Vagina (tissue), 2 donors: Measurements from ENCODE around the gene USP27X. TPM values are rescaled to one million over a fixed set of nuclear protein-coding genes. Genes with fewer than 3 reads are reported as not detected.

ENCODE experiments used
- DNase-seq, 2 donors: peaks; one replicate each; pipeline ENCODE4 v3.0.0-alpha.2; 2017; ENCODE audit errors: extremely low spot score in 2 of 2
- H3K27ac ChIP-seq: fragments of 200-600 bp; sonication (generic); one replicate; pipeline ENCODE4 v1.5.1; 2019
- H3K27me3 ChIP-seq: fragments of 200-600 bp; sonication (generic); one replicate; pipeline ENCODE4 v1.5.1; 2019
- H3K36me3 ChIP-seq, 2 donors: fragments of 200-600 bp; sonication (generic); one replicate each; pipeline ENCODE4 v1.5.1; 2017 to 2019
- H3K4me1 ChIP-seq: fragments of 200-600 bp; sonication (generic); one replicate; pipeline ENCODE4 v1.5.1; 2019
- H3K4me3 ChIP-seq, 2 donors: fragments of 200-600 bp; sonication (generic); 1 replicate in 1 of 2; 2 replicates in 1 of 2; pipeline ENCODE4 v1.5.1; 2016 to 2019
- H3K9me3 ChIP-seq: fragments of 200-600 bp; sonication (generic); one replicate; pipeline ENCODE4 v1.5.1; 2019
- CTCF ChIP-seq, 3 experiments: fragments of 450-650 bp in 2 of 3; fragments of 200-600 bp in 1 of 3; sonication (generic) in 1 of 3; IDR thresholded peaks; one replicate each; pipeline ENCODE4 v1.5.1; 2017 to 2019; ENCODE audit warnings: antibody characterized with exemption in 3 of 3, mild to moderate bottlenecking in 2 of 3, moderate library complexity in 2 of 3
- POLR2A ChIP-seq, 2 donors: fragments of 450-650 bp; IDR thresholded peaks; one replicate each; pipeline ENCODE4 v1.6.1; 2017; ENCODE audit warnings: antibody characterized with exemption in 2 of 2, mild to moderate bottlenecking in 2 of 2, moderate library complexity in 2 of 2
- POLR2AphosphoS5 ChIP-seq, 2 donors: sonication (generic); formaldehyde crosslinking; IDR thresholded peaks; one replicate each; pipeline ENCODE4 v1.9.0; 2017; ENCODE audit warnings: antibody characterized with exemption in 2 of 2, mild to moderate bottlenecking in 2 of 2, low read depth in 1 of 2; ENCODE audit not compliant: insufficient read depth in 1 of 2
- intact Hi-C: fragments of 100-400 bp; cut with DNase I; formaldehyde crosslinking; loops from one replicate; pipeline ENCODE4 v1.15.1; 2023
- total RNA-seq: library from RNA; depleted of rRNA; stranded (reverse); fragments of >200 nt; gene quantifications from one replicate; pipeline ENCODE4 v1.2.3, GENCODE V29; 2016

Gene USP27X
- total RNA-seq, 1 donor from 2014 or later, result 2.9 TPM

- Histone ChIP-seq H3K36me3 (no peaks in the 10 kb centered on the region), H3K27me3 (no peaks in the 10 kb centered on the region), H3K9me3 (no peaks in the 10 kb centered on the region), H3K4me3 (no peak overlapping the region), H3K4me1 (peaks cover 6% of the 10 kb centered on the region), H3K27ac (no peak overlapping the region)
- DNase-seq, result no peak
- TF ChIP-seq CTCF (IDR thresholded peaks at IDR 0.05) (peak; percentile 35 to 61 (median 57)), POLR2A (IDR thresholded peaks at IDR 0.05) (no peak)
- intact Hi-C loops, result loop anchor here (5.0 kb wide), 1 partner anchor 283 kb away; the partner anchor contains the start of genes AKAP4 and CCNB3
These were observed 40.3 kb downstream of the USP27X start for GRCh38 chrX:49919617-49920016.

GRCh38 chrX:49921109-49921508, 41.8 kb downstream of the USP27X start:
- Histone ChIP-seq H3K4me1 (peaks cover 6% of the 10 kb centered on the region), H3K4me3 (no peak overlapping the region), H3K36me3 (no peaks in the 10 kb centered on the region), H3K9me3 (no peaks in the 10 kb centered on the region), H3K27me3 (no peaks in the 10 kb centered on the region), H3K27ac (no peak overlapping the region)
- TF ChIP-seq POLR2A (IDR thresholded peaks at IDR 0.05), result no peak
- TF ChIP-seq CTCF (IDR thresholded peaks at IDR 0.05), result no peak
- TF ChIP-seq POLR2AphosphoS5 (IDR thresholded peaks at IDR 0.05; ENCODE audit: insufficient read depth in 1 of 2, low read depth in 1 of 2), result no peak
- DNase-seq, result no peak
- intact Hi-C loops, result no loop called here

- no peaks in the 10 kb centered on the region for H3K27me3 ChIP-seq
- H3K4me3 ChIP-seq, result peak within 1 kb of the TSS; percentile 51 to 62
- H3K4me1 ChIP-seq, result peaks cover 6% of the 10 kb centered on the region
- no peaks in the 10 kb centered on the region for H3K9me3 ChIP-seq
- H3K27ac ChIP-seq, result peak within 1 kb of the TSS; percentile 79
- intact Hi-C loops, result no loop called here
- H3K36me3 ChIP-seq, result no peaks in the 10 kb centered on the region
- TF ChIP-seq POLR2AphosphoS5 (IDR thresholded peaks at IDR 0.05; ENCODE audit: insufficient read depth in 1 of 2, low read depth in 1 of 2) (peak; percentile 76 to 84), POLR2A (IDR thresholded peaks at IDR 0.05) (peak in 1 of 2 donors; percentile 30), CTCF (IDR thresholded peaks at IDR 0.05) (no peak)
- DNase-seq, result peak; percentile 95 to 97
These were observed 43.3 kb downstream of the USP27X start, which contains the start of gene CLCN5 for GRCh38 chrX:49922291-49923241. CLCN5 (plus strand) TSS chrX:49922596; CDS start chrX:49925299, 2,703 bp downstream.

GRCh38 chrX:49925176-49925575, 45.9 kb downstream of the USP27X start:
- H3K4me1 ChIP-seq, result peaks cover 6% of the 10 kb centered on the region
- TF ChIP-seq POLR2AphosphoS5 (IDR thresholded peaks at IDR 0.05; ENCODE audit: insufficient read depth in 1 of 2, low read depth in 1 of 2) (no peak), CTCF (IDR thresholded peaks at IDR 0.05) (no peak), POLR2A (IDR thresholded peaks at IDR 0.05) (no peak)
- no peaks in the 10 kb centered on the region for H3K36me3 ChIP-seq
- no peak overlapping the region for H3K4me3 ChIP-seq
- intact Hi-C loops, result no loop called here
- no peak for DNase-seq
- H3K27me3 ChIP-seq, result no peaks in the 10 kb centered on the region
- no peak overlapping the region for H3K27ac ChIP-seq
- H3K9me3 ChIP-seq, result no peaks in the 10 kb centered on the region

- Histone ChIP-seq H3K36me3 (no peaks in the 10 kb centered on the region), H3K27me3 (no peaks in the 10 kb centered on the region), H3K4me1 (no peaks in the 10 kb centered on the region), H3K27ac (no peak overlapping the region), H3K4me3 (no peak overlapping the region), H3K9me3 (no peaks in the 10 kb centered on the region)
- DNase-seq, result no peak
- no peak for TF ChIP-seq POLR2AphosphoS5 (IDR thresholded peaks at IDR 0.05; ENCODE audit: insufficient read depth in 1 of 2, low read depth in 1 of 2)
- TF ChIP-seq CTCF (IDR thresholded peaks at IDR 0.05), result no peak
- no peak for TF ChIP-seq POLR2A (IDR thresholded peaks at IDR 0.05)
- intact Hi-C loops, result no loop called here
These were observed 50.8 kb downstream of the USP27X start for GRCh38 chrX:49930039-49930438.
